GM23338 (cell line): ENCODE results near the gene NECTIN1. TPM values are rescaled to one million over a fixed set of nuclear protein-coding genes. Genes with fewer than 3 reads are reported as not detected.

Experiments used
- ATAC-seq: fragments of 200-7000 bp; cut with Tn5 transposase; 3 replicates; pipeline ENCODE4 v1.9.1; 2020
- DNase-seq: peaks from one replicate; pipeline ENCODE4 v3.0.0-alpha.2; 2015; ENCODE audit warnings: low spot score
- H2AFZ ChIP-seq: fragments of 200-600 bp; sonication (generic); 2 replicates; pipeline ENCODE4 v1.8.0; 2016; ENCODE audit warnings: antibody characterized with exemption, mild to moderate bottlenecking, moderate library complexity
- H3F3A ChIP-seq: fragments of 200-600 bp; sonication (generic); replicated peaks from 2 replicates; pipeline ENCODE4 v1.8.0; 2017; ENCODE audit warnings: antibody characterized with exemption, mixed run types, low read depth
- H3K27ac ChIP-seq: fragments of 200-600 bp; sonication (generic); 2 replicates; pipeline ENCODE4 v1.6.1; 2016; ENCODE audit warnings: low read depth
- H3K27me3 ChIP-seq: fragments of 200-600 bp; sonication (generic); 2 replicates; pipeline ENCODE4 v1.8.0; 2016; ENCODE audit warnings: mild to moderate bottlenecking, mixed run types, moderate library complexity; ENCODE audit not compliant: insufficient read depth
- H3K36me3 ChIP-seq: fragments of 200-600 bp; sonication (generic); 2 replicates; pipeline ENCODE4 v1.8.0; 2016; ENCODE audit warnings: mild to moderate bottlenecking; ENCODE audit not compliant: insufficient read depth
- H3K4me1 ChIP-seq: fragments of 200-600 bp; sonication (generic); 2 replicates; pipeline ENCODE4 v1.8.0; 2016; ENCODE audit warnings: mild to moderate bottlenecking, moderate library complexity; ENCODE audit not compliant: insufficient read depth
- H3K4me2 ChIP-seq: fragments of 200-600 bp; sonication (generic); 2 replicates; pipeline ENCODE4 v1.7.1; 2017; ENCODE audit warnings: mixed run types
- H3K4me3 ChIP-seq: fragments of 200-600 bp; sonication (generic); 2 replicates; pipeline ENCODE4 v1.6.1; 2016; ENCODE audit warnings: mixed run types
- H3K79me2 ChIP-seq: fragments of 200-600 bp; sonication (generic); replicated peaks from 2 replicates; pipeline ENCODE4 v1.8.0; 2017; ENCODE audit warnings: mild to moderate bottlenecking; ENCODE audit not compliant: insufficient read depth
- H3K9me2 ChIP-seq: fragments of 200-600 bp; sonication (generic); 2 replicates; pipeline ENCODE4 v1.8.0; 2017; ENCODE audit not compliant: insufficient read depth
- H4K20me1 ChIP-seq: fragments of 200-600 bp; sonication (generic); replicated peaks from 2 replicates; pipeline ENCODE4 v1.8.0; 2017; ENCODE audit warnings: mild to moderate bottlenecking; ENCODE audit not compliant: insufficient read depth
- H3K27ac Mint-ChIP-seq: 2 replicates; pipeline ENCODE4 v1.8.0; 2020; ENCODE audit warnings: inconsistent platforms, mild to moderate bottlenecking, moderate library complexity, mixed read lengths
- H3K27me3 Mint-ChIP-seq: 3 replicates; pipeline ENCODE4 v1.8.0; 2022; ENCODE audit warnings: low read depth, mild to moderate bottlenecking, moderate library complexity, mixed read lengths, inconsistent platforms; ENCODE audit not compliant: insufficient read depth, poor library complexity
- H3K36me3 Mint-ChIP-seq: 3 replicates; pipeline ENCODE4 v1.8.0; 2021; ENCODE audit warnings: low read depth, mild to moderate bottlenecking, inconsistent platforms, moderate library complexity, mixed read lengths
- H3K4me1 Mint-ChIP-seq: 3 replicates; pipeline ENCODE4 v1.8.0; 2020; ENCODE audit warnings: mild to moderate bottlenecking, inconsistent platforms, mixed read lengths
- H3K4me3 Mint-ChIP-seq: 3 replicates; pipeline ENCODE4 v1.8.0; 2021; ENCODE audit warnings: moderate library complexity, mild to moderate bottlenecking, inconsistent platforms, mixed read lengths
- H3K9me3 Mint-ChIP-seq: 3 replicates; pipeline ENCODE4 v1.8.0; 2020; ENCODE audit warnings: moderate library complexity, mild to moderate bottlenecking, inconsistent platforms, mixed read lengths
- EZH2 ChIP-seq: fragments of 200-600 bp; sonication (generic); IDR thresholded peaks from one replicate; pipeline ENCODE4 v1.8.0; 2017; ENCODE audit warnings: antibody characterized with exemption, mild to moderate bottlenecking, low read depth; ENCODE audit not compliant: unreplicated experiment
- JUNB ChIP-seq: IDR thresholded peaks from one replicate; pipeline ENCODE4 v1.6.1; 2016; ENCODE audit warnings: antibody characterized with exemption; ENCODE audit not compliant: unreplicated experiment
- NANOG ChIP-seq: IDR thresholded peaks from 2 replicates; pipeline ENCODE4 v1.6.1; 2016; ENCODE audit warnings: antibody characterized with exemption, borderline replicate concordance
- POLR2AphosphoS5 ChIP-seq: IDR thresholded peaks from 2 replicates; pipeline ENCODE4 v1.6.1; 2016; ENCODE audit warnings: antibody characterized with exemption, low read depth
- STAT1 ChIP-seq: IDR thresholded peaks from one replicate; pipeline ENCODE4 v1.6.1; 2016; ENCODE audit warnings: antibody characterized with exemption; ENCODE audit not compliant: unreplicated experiment
- ZNF114 ChIP-seq: fragments of 250-450 bp; sonication (Bioruptor Pico); IDR thresholded peaks from 2 replicates; pipeline ENCODE4 v1.5.0; 2020; ENCODE audit warnings: mild to moderate bottlenecking, moderate library complexity
- polyA plus RNA-seq: library from polyadenylated mRNA; unstranded; fragments of >200 nt; fragmentation: Nextera tagmentation; extraction: Ambion mirVana; gene quantifications from 2 replicates; pipeline ENCODE4 v1.2.1, GENCODE V29; 2016
- small RNA-seq: library from RNA; depleted of rRNA; stranded (forward); fragments of <200 nt; gene quantifications from one replicate; pipeline ENCODE3, GENCODE V24; 2014; ENCODE audit warnings: low replicate concordance
- total RNA-seq: library from RNA; depleted of rRNA; stranded (reverse); fragments of >200 nt; shearing (Covaris generic); gene quantifications from 2 replicates; pipeline ENCODE4 v1.2.3, GENCODE V29; 2014
- TF ChIP-seq, protein P1 (sequence below): IDR thresholded peaks from one replicate; pipeline ENCODE4 v1.6.1; 2018; ENCODE audit warnings: antibody characterized with exemption; ENCODE audit not compliant: unreplicated experiment
- TF ChIP-seq, protein P2 (sequence below), 2 experiments: fragments of 200-600 bp in 1 of 2; sonication (generic) in 1 of 2; conservative IDR thresholded peaks; 2 replicates each; pipeline versions ENCODE4 v1.5.1 to v1.6.1; 2016 to 2017; ENCODE audit warnings: antibody characterized with exemption in 2 of 2, low read depth in 2 of 2, mild to moderate bottlenecking in 2 of 2, moderate library complexity in 1 of 2
- TF ChIP-seq, protein P3 (sequence below): IDR thresholded peaks from 2 replicates; pipeline ENCODE4 v1.6.1; 2016; ENCODE audit warnings: antibody characterized with exemption

Gene NECTIN1
- total and polyA plus RNA-seq, 2 experiments from 2014 or later = 18.7 to 56.3 TPM

DNA sequence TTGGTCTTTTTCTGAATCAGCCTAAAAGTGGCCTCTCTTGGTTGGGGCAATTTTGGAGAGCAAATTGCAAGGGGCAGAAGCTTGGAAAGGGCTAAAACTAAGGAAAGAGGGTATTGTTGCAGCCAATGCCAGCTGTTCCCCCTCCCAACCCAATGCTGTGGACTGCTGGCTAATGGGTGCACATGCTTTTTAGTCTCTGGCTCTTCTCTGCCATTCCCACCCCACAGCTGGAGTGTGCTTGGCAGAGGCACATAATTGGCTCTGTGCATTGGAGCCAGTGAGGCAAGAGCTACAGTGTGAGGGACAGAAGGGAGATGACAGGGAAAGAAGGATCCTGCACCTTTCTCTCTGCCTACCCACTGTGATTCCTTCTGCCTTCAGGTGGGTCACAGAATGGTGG, 140.0 kb downstream of the NECTIN1 start:
- Histone ChIP-seq H3K27me3 (peaks cover 18% of the 10 kb centered on the region), H2AFZ (no peak overlapping the region), H4K20me1 (no peaks in the 10 kb centered on the region), H3K36me3 (no peaks in the 10 kb centered on the region), H3K4me3 (no peak overlapping the region), H3K4me2 (no peak overlapping the region), H3K27ac (no peak overlapping the region), H3K9me2 (no peaks in the 10 kb centered on the region), H3K4me1 (peaks cover 15% of the 10 kb centered on the region), H3F3A (no peaks in the 10 kb centered on the region), H3K79me2 (no peaks in the 10 kb centered on the region)
- ATAC-seq (no peak), DNase-seq (no peak)
- H3K27ac Mint-ChIP-seq = no peak overlapping the region
- no peaks in the 10 kb centered on the region for H3K36me3 Mint-ChIP-seq
- H3K4me3 Mint-ChIP-seq = no peak overlapping the region
- H3K27me3 Mint-ChIP-seq = peaks cover 22% of the 10 kb centered on the region
- H3K4me1 Mint-ChIP-seq = peaks cover 28% of the 10 kb centered on the region
- peaks cover 16% of the 10 kb centered on the region for H3K9me3 Mint-ChIP-seq
- TF ChIP-seq EZH2 = no peak
- TF ChIP-seq POLR2AphosphoS5 = no peak
- TF ChIP-seq, protein P1, sequence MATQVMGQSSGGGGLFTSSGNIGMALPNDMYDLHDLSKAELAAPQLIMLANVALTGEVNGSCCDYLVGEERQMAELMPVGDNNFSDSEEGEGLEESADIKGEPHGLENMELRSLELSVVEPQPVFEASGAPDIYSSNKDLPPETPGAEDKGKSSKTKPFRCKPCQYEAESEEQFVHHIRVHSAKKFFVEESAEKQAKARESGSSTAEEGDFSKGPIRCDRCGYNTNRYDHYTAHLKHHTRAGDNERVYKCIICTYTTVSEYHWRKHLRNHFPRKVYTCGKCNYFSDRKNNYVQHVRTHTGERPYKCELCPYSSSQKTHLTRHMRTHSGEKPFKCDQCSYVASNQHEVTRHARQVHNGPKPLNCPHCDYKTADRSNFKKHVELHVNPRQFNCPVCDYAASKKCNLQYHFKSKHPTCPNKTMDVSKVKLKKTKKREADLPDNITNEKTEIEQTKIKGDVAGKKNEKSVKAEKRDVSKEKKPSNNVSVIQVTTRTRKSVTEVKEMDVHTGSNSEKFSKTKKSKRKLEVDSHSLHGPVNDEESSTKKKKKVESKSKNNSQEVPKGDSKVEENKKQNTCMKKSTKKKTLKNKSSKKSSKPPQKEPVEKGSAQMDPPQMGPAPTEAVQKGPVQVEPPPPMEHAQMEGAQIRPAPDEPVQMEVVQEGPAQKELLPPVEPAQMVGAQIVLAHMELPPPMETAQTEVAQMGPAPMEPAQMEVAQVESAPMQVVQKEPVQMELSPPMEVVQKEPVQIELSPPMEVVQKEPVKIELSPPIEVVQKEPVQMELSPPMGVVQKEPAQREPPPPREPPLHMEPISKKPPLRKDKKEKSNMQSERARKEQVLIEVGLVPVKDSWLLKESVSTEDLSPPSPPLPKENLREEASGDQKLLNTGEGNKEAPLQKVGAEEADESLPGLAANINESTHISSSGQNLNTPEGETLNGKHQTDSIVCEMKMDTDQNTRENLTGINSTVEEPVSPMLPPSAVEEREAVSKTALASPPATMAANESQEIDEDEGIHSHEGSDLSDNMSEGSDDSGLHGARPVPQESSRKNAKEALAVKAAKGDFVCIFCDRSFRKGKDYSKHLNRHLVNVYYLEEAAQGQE = no peak
- no peak for TF ChIP-seq JUNB
- TF ChIP-seq STAT1 = no peak
- TF ChIP-seq NANOG = no peak
- TF ChIP-seq, protein P2, sequence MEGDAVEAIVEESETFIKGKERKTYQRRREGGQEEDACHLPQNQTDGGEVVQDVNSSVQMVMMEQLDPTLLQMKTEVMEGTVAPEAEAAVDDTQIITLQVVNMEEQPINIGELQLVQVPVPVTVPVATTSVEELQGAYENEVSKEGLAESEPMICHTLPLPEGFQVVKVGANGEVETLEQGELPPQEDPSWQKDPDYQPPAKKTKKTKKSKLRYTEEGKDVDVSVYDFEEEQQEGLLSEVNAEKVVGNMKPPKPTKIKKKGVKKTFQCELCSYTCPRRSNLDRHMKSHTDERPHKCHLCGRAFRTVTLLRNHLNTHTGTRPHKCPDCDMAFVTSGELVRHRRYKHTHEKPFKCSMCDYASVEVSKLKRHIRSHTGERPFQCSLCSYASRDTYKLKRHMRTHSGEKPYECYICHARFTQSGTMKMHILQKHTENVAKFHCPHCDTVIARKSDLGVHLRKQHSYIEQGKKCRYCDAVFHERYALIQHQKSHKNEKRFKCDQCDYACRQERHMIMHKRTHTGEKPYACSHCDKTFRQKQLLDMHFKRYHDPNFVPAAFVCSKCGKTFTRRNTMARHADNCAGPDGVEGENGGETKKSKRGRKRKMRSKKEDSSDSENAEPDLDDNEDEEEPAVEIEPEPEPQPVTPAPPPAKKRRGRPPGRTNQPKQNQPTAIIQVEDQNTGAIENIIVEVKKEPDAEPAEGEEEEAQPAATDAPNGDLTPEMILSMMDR (conservative IDR thresholded peaks at IDR 0.05; ENCODE audit: low read depth in 2 of 2) = no peak
- no peak for TF ChIP-seq ZNF114 (CRISPR knock-in tag)
- TF ChIP-seq, protein P3, sequence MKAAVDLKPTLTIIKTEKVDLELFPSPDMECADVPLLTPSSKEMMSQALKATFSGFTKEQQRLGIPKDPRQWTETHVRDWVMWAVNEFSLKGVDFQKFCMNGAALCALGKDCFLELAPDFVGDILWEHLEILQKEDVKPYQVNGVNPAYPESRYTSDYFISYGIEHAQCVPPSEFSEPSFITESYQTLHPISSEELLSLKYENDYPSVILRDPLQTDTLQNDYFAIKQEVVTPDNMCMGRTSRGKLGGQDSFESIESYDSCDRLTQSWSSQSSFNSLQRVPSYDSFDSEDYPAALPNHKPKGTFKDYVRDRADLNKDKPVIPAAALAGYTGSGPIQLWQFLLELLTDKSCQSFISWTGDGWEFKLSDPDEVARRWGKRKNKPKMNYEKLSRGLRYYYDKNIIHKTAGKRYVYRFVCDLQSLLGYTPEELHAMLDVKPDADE = no peak

Small RNAs within 50 kb of the gene (small RNA-seq; reads per million reads assigned to genes)
- gene RNU6-1123P = not detected
